ENCODE measurements around the gene GUCA2B.

The GUCA2B gene

DNA sequence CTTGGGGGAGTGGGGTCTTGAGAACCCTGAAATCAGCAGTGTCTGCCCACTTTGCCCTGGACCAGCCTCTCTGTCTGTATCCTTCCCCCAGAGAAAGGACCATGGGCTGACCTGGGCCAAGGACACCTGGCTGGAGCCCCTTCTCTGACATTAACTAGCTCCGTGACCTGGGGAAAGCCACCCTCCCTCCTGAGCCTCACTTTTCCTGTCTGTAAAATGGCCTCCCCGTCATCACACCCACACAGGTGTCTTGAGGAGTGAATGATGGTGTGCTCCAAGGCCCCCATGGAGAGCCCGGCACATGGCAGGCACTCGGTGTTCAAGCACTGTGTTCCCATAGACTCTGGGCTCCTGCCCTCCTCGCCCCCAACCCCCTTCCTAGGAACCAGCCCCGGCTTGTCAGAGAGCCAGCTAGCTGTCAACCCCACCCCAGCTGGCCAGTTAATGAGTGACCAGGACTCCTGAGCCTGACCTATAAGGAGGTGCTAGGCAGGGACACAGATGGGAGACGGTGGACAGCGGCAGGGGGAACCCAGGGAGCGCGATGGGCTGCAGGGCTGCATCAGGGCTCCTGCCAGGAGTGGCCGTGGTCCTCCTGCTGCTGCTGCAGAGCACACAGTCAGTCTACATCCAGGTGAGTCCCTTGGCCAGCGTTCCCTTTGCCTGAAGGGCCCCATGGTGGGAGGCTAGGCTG is at the start of gene GUCA2B:
Gene GUCA2B, plus strand, starts transcription at position 504 of the 694 bp plus-strand sequence. Its CDS starts 41 bp downstream, at position 545.
- no peak for DNase-seq

DNA sequence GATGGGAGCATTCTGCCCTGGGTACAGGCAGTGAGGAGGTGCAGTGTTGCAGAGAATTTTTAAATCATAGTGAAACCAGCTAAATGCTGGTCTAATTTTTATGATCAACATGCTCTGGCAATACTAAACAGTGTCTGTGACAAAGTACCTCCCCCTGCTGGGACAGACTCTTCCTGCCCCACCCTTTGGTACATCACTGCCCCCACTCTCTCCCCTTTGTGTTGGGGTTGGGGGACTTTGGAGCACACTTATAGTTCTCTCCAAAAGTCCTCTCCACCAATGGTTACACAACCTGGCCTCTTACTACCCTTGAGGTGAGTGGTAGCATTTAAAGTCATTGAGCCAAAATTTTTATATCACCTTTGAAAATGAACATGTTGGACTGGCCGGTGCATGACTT is 48.2 kb upstream of the GUCA2B start:
- DNase-seq: no peak

DNA sequence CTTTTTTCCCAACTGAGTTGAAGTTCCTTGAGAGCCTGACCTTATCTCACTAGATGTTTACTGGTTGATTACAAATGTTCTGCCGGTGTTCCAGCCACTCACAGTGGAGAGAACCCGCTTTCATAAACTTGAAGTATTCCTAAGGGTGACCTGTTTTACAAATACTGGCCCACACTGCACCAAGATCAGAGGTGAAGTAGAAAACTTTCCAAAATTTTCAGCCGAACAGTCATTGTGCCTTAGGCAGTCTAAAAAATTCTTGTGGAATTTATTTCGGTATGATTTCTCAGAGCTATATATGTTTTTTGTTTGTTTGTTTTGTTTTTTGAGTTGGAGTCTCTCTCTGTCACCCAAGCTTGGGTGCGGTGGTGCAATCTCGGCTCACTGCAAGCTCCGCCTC is 44.9 kb upstream of the GUCA2B start:
- DNase-seq: no peak

DNA sequence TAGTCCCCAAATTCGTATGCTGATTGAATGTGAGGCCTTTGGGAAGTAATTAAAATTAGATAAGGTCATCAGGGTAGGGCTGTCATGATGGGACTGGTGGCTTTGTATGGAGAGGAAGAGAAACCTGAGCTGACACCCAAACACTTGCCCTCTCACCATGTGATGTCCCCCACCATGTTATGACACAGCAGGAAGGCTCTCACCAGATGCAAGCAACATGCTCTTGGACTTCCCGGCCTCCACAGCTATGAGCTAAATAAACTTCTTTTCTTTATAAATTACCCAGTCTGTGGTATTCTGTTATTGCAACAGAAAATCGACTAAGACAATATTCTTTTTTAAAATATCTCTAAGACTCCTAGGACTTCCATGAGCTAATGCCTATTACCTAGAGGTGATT is 43.6 kb upstream of the GUCA2B start:
- no peak for DNase-seq

DNA sequence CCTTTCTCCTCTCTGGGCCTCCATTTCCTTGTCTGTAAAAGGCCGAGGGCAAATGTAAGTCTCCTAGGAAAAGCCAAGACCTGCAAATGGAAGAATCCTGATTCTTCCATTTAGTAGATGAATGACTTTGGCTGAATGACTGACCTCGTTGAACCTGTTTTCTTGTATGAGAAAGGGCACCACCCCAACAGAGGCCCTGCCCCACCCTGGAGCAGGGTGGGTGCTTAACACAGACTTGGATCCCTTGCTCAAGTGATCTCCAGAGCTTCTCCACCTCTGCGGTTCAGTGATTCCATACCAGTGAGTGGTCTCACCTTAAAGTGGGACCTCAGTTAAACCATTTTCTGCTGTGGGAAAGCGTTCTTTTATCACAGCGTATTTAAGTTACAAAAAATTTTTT is 39.0 kb upstream of the GUCA2B start:
- DNase-seq: no peak

- DNase-seq: no peak
Observed at GRCh38 chr1:42117214-42117613, 36.0 kb upstream of the GUCA2B start.

GRCh38 chr1:42118125-42118524 is 35.1 kb upstream of the GUCA2B start:
- no peak for DNase-seq

GRCh38 chr1:42122408-42122807 is 30.8 kb upstream of the GUCA2B start:
- no peak for DNase-seq

DNA sequence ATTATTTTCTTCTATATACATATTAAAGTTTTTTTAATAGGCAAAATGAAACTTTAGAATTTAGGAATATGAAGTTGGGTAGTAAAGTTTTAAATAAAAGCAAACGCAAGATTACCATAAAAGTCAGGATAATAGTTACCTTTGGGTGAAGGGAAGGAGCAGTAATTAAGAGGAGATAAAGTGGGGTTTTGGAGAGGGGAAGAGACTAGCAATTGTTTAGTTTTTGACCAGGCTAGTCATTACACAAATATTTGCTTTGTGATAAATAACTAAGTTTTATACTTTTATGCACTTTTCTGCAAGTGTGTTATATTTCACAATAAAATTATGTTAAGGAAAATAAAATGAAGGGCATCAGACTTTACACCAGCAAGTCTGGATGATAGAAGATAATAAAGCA is 27.7 kb upstream of the GUCA2B start:
- DNase-seq: no peak

GRCh38 chr1:42127767-42128166 is 25.4 kb upstream of the GUCA2B start:
- no peak for DNase-seq

DNA sequence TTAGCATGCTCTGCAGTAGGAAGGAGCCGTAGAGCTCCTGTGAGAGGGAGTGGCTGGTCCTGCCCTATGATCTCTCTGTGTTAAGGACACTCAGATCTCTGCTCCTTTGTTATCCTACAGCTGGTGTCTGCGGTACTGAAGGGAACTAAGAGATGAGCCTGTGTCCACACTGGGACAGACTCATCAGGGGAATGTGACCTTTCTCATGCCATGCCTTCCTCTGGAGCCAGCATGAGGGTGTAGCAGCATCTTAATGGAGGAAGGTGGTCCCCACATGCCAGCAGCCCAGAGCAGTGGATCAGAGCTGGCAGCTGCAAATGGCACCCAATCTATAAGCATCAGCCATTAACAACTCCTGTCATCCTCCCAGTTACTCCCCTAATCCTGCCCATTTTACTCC is 24.7 kb upstream of the GUCA2B start:
- no peak for DNase-seq

DNA sequence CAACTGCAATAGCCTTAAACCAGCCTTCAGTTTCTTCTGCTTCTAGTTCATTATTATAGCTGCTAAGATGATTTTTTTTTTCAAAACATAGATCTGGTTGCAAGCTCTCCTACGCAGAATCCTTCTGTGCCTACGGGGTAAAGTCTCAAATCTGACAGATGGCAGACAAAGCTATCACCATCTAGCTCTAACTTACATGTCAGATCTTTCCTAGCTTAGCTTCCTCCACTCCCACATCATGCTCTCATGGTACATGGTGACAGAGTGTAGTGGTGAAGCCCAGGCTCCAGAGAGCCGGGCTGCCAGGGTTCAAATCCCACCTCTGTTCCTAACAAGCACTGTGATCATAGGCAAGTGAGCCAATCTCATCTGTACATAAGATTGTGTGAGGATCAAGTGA is 24.2 kb upstream of the GUCA2B start:
- DNase-seq: no peak

GRCh38 chr1:42130061-42130660 is 23.0 kb upstream of the GUCA2B start:
- no peak for DNase-seq

DNA sequence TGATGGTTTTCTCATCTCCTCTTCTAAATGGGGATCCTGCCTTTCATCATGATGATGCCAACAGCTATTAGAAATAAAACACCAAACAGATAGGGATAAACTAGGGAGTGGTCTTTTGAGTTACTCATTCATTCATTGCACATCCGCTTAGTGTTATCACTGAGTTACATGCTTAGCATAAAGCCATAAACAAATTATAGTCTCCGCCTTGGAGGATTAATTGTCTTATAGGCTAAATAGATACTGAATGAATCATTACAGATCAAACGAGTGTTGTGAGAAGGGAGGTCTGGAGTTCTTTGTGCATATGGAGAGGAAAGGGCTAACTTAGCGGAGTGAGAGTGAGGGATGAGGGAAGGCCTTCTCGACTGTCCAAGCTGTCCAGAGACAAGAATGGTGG is 19.8 kb upstream of the GUCA2B start:
- DNase-seq: no peak

DNA sequence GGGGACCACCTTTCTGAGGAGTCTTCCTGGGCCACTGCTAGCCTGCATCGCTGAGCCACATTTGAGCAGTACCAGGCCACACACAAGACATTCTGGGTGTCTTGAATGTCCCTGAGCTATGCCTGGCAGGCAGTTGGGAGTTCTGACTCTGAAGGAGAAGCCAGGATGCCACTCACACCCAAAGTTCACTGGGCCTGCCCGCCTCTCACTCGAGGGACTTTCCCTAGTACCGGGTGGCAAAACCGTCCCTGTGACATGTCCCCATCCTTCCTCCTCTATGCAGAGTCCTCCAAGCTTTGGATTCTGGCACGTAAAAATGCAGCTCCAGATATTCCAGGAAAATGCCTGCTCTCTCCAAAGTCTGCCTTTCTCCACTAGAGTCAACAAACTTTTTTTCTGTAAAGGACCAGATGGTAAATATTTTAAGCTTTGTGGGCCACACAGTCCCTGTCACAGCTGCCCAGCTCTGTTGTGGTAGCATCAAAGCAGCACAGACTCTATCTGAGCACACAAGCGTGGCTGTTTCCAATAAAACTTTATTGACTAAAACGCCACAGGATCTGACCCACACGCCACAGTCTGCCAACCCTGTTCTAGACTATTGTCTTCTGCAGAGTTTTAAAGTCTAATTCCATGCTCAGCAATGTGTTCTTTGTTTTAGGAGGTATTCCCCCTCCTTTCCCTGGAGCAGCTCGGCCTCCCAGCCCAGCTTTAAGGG is 19.2 kb upstream of the GUCA2B start:
- no peak for DNase-seq

GRCh38 chr1:42135426-42135825 is 17.8 kb upstream of the GUCA2B start:
- DNase-seq: no peak

- no peak for DNase-seq
Observed at GRCh38 chr1:42136466-42136865, 16.7 kb upstream of the GUCA2B start.

- DNase-seq: no peak
Observed at GRCh38 chr1:42137766-42138165, 15.4 kb upstream of the GUCA2B start.

DNA sequence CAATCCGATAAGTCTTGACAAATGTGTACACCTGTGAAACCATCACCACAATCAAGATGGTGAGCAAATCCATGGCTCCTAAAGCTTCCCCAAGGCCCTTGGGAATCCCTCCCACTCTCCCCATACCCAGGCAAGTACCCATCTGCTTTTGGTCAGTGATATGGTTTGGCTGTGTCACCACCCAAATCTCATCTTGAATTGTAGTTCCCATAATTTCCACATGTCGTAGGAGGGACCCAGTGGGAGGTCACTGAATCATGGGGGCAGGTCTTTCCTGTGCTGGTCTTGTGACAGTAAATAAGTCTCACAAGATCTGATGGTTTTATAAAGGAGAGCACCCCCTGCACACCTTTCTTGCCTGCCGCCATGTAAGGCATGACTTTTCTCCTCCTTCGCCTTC is 14.6 kb upstream of the GUCA2B start:
- DNase-seq: no peak

GRCh38 chr1:42139444-42139843 is 13.8 kb upstream of the GUCA2B start:
- no peak for DNase-seq

GRCh38 chr1:42140191-42140590 is 13.0 kb upstream of the GUCA2B start:
- no peak for DNase-seq

DNA sequence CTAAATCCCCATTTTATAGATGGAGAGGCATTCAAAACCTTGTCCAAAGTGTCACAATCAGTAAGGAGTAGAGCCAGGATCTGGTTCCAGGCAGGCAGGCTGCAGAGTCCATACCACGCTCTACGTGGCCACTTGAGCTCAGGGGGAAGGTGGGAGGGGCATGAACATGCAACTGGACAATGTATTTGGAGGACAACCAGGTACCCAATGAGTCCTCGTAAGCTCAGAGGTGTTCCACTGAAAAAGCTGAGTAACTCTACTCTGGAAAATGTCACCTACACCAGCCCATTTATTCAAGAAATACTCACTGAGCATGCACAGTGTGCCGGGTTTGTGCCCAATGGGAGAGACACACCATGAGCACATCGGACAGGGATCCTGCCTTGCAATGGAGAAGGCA is 11.2 kb upstream of the GUCA2B start:
- DNase-seq: no peak

DNA sequence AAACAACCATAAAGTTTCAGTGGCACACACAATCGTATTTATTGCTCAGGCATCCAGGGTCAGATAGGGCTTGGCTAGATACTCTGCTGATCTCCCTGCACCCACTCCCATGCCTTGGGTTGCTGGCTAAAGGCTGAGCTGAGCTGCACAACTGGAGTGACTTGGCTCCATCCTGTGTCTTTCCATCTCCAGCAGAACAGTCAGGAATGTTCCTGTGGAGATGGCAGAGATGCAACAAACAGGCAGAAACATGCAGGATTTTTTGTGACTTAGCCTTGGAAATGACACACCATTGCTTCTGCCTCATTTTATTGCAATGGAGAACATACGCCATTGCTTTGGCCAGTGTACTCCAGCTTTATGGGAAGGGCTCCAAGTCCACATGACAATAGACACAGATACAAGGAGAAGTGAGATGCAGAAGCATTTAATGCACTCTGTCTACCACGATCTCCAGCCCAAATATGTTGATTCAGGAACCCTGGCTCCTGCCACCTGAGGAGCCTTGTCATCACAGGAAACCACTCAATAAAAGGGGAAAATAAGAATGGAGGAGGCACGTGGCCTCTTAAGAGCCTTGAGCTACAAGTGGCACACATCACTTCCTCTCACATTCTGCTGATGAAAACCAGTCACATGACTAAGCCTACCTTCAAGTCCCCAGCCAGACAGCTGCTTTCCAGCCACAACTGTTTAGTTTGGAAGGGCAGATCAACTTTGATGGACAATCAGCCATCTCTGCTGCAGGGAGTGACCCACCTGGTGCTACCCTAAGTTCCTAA is 10.1 kb upstream of the GUCA2B start:
- DNase-seq: no peak
